ENCODE results near the gene IFT81. TPM values are rescaled to one million over a fixed set of nuclear protein-coding genes. Genes with fewer than 3 reads are reported as not detected.
"Not testable (repeated sequence)": the region's sequence is repeated elsewhere in the genome, so short reads cannot be mapped to it uniquely, and the experiment has no call there.

IFT81 gene
- total RNA-seq, 1 donor from 2014 or later, result 7.3 TPM

DNA sequence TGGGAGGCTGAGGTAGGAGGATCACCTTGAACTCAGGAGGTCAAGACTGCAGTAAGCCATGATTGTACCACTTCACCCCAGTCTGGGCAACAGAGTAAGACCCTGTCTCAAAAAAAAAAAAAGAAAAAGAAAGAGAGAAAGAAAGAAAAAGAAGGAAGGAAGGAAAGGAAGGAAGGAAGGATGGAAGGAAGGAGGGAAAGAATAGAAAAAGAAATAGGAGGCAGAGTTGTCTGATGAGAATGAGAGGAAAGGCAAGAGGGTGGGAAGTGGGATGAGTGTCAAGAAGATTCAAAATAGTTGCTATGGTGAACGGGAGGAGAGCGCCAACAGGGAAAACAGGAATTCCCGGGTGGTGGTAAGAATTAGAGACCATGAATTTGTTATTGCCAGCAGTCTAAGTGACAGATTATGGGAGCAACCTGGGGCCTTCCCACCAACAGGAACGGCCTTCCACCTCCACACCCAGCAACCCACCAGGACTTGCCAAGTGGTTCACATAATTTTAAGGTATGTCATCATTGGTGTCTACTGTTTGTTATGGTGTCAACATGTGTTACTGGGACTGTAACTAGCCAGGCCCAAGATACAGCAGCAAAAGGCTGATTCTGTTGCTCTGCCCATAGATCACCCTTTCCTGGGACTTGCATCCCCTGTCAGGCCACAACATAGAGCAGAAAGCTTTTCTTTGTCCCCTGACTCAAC, 39.7 kb upstream of the IFT81 start:
- Histone ChIP-seq H3K27me3 (no peaks in the 10 kb centered on the region), H3K27ac (no peak overlapping the region), H3K4me3 (no peak overlapping the region), H3K36me3 (no peaks in the 10 kb centered on the region), H3K9me3 (no peaks in the 10 kb centered on the region), H3K4me1 (peaks cover 4% of the 10 kb centered on the region)
- DNase-seq, result no peak
- intact Hi-C loops (cut with DNase I), result no loop called here
- ATAC-seq, result no peak
- TF ChIP-seq, protein P1, sequence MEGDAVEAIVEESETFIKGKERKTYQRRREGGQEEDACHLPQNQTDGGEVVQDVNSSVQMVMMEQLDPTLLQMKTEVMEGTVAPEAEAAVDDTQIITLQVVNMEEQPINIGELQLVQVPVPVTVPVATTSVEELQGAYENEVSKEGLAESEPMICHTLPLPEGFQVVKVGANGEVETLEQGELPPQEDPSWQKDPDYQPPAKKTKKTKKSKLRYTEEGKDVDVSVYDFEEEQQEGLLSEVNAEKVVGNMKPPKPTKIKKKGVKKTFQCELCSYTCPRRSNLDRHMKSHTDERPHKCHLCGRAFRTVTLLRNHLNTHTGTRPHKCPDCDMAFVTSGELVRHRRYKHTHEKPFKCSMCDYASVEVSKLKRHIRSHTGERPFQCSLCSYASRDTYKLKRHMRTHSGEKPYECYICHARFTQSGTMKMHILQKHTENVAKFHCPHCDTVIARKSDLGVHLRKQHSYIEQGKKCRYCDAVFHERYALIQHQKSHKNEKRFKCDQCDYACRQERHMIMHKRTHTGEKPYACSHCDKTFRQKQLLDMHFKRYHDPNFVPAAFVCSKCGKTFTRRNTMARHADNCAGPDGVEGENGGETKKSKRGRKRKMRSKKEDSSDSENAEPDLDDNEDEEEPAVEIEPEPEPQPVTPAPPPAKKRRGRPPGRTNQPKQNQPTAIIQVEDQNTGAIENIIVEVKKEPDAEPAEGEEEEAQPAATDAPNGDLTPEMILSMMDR (IDR thresholded peaks at IDR 0.05), result no peak

GRCh38 chr12:110088216-110088615, 35.9 kb upstream of the IFT81 start:
- intact Hi-C loops (cut with DNase I); H3K27ac ChIP-seq: not testable (repeated sequence)
- ATAC-seq, result peak; percentile 51

DNA sequence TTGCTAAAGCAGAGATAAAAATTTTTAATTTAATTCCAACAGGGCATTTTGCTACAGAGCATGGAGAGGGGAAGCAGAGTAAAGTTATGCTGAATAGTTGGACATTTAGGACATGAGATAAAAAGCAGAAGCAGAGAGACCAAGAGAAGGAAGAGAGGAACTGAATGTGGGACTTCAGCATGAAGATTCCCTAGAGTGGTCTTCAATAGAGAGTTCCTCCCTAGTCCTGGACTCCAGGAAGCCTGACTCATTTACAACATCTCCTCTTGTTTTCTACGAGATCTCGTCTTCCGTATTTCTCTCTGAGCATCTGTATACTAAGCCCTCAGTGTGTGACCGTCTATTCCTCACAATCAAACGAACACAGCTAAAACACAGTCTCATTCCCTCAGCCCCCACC, 35.2 kb upstream of the IFT81 start:
- Histone ChIP-seq H3K9me3 (no peaks in the 10 kb centered on the region), H3K36me3 (no peaks in the 10 kb centered on the region), H3K4me3 (no peak overlapping the region), H3K4me1 (no peaks in the 10 kb centered on the region), H3K27ac (no peak overlapping the region), H3K27me3 (no peaks in the 10 kb centered on the region)
- TF ChIP-seq, protein P1 (IDR thresholded peaks at IDR 0.05), result no peak
- DNase-seq, result no peak
- peak; percentile 71 for ATAC-seq
- intact Hi-C loops (cut with DNase I), result no loop called here

More at GRCh38 chr12:110088216-110088615, 35.9 kb upstream of the IFT81 start:
- DNase-seq, H3K4me3 ChIP-seq, H3K36me3 ChIP-seq, H3K27me3 ChIP-seq, H3K9me3 ChIP-seq, H3K4me1 ChIP-seq: not testable (repeated sequence)

GRCh38 chr12:110090266-110091135, 33.7 kb upstream of the IFT81 start:
- Histone ChIP-seq H3K27me3 (no peaks in the 10 kb centered on the region), H3K4me1 (no peaks in the 10 kb centered on the region), H3K9me3 (no peaks in the 10 kb centered on the region), H3K4me3 (no peak overlapping the region), H3K27ac (no peak overlapping the region), H3K36me3 (no peaks in the 10 kb centered on the region)
- ATAC-seq, result no peak
- TF ChIP-seq, protein P1 (IDR thresholded peaks at IDR 0.05), result no peak
- DNase-seq, result no peak
- intact Hi-C loops (cut with DNase I), result no loop called here

- ATAC-seq (no peak), DNase-seq (no peak)
- Histone ChIP-seq H3K4me1 (no peaks in the 10 kb centered on the region), H3K9me3 (no peaks in the 10 kb centered on the region), H3K27ac (no peak overlapping the region), H3K27me3 (no peaks in the 10 kb centered on the region), H3K4me3 (no peak overlapping the region), H3K36me3 (no peaks in the 10 kb centered on the region)
- intact Hi-C loops (cut with DNase I), result no loop called here
- TF ChIP-seq, protein P1 (IDR thresholded peaks at IDR 0.05), result no peak
These were observed 32.9 kb upstream of the IFT81 start for GRCh38 chr12:110091136-110091711.

All from upper lobe of right lung (tissue), 1 donor.